ENCODE data around the gene AP3B1. TPM values are rescaled to one million over a fixed set of nuclear protein-coding genes. Genes with fewer than 3 reads are reported as not detected.

Gene AP3B1
- total RNA-seq, 2 donors from 2014 or later: 50.4 to 52.6 TPM

DNA sequence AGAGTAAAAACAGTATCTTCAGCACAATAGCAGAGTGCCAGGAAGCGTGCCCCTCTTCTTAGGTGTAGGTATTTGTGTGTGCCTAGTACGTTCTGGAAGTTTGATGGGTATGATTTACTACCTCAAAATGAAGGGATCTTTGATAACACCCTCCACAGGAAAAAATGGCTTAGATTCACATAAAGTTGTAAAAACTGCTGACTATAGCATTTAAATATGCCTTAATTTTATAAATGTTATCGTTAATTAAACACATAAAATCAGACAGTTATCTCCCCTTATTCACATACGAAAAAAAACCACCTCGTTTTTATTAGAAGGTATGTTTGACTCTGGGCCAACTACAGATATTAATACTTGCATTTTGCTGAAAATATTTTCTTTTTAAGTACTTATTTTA lies 274.8 kb downstream of the AP3B1 start:
- DNase-seq (ENCODE audit: low spot score) (no peak), ATAC-seq (ENCODE audit: insufficient number of reproducible peaks, low FRiP score, low read depth) (no peak)
- Histone ChIP-seq H3K9me3 (no peaks in the 10 kb centered on the region), H3K4me3 (no peak overlapping the region), H3K27ac (no peak overlapping the region), H3K36me3 (no peaks in the 10 kb centered on the region), H3K27me3 (replicated peaks; ENCODE audit: insufficient read depth) (no peaks in the 10 kb centered on the region), H3K4me1 (ENCODE audit: control insufficient read depth in 1 of 2, low read depth in 2 of 2) (peaks cover 0 to 4% of the 10 kb centered on the region in 2 donors)
- TF ChIP-seq, protein P1, sequence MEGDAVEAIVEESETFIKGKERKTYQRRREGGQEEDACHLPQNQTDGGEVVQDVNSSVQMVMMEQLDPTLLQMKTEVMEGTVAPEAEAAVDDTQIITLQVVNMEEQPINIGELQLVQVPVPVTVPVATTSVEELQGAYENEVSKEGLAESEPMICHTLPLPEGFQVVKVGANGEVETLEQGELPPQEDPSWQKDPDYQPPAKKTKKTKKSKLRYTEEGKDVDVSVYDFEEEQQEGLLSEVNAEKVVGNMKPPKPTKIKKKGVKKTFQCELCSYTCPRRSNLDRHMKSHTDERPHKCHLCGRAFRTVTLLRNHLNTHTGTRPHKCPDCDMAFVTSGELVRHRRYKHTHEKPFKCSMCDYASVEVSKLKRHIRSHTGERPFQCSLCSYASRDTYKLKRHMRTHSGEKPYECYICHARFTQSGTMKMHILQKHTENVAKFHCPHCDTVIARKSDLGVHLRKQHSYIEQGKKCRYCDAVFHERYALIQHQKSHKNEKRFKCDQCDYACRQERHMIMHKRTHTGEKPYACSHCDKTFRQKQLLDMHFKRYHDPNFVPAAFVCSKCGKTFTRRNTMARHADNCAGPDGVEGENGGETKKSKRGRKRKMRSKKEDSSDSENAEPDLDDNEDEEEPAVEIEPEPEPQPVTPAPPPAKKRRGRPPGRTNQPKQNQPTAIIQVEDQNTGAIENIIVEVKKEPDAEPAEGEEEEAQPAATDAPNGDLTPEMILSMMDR (IDR thresholded peaks at IDR 0.05): no peak

DNA sequence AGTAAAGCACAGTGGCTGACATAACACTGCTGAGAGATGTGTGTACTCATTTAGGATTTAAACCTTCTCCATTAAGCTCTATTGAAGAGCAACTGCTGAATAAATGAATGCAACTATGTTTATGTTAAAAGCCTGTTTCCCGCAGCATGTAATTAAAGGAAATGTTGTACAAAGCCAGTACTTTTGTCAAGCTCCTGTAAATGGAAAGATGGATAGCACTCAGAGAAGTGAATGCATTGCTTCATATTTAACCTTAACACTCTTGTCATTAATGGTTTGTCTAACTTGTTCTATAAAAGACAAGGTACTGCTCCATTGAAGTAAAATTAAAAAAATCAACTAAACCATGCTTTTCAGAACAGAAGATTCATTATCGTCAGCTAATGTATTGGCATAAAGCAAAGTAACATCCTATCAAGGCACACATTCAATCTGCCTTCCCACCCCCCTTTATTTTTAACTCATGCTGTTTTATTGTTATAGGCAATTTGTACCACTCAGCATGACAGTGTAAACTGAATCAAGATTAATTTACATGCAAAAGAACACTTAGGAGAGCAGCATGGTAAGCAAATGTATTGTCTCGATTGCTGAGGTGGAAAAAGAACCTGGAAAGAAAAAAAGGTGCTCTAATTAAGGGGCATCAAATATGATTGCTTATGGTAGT lies 277.5 kb downstream of the AP3B1 start:
- TF ChIP-seq, protein P1 (IDR thresholded peaks at IDR 0.05): no peak
- no peaks in the 10 kb centered on the region for H3K27me3 ChIP-seq (replicated peaks; ENCODE audit: insufficient read depth)

DNA sequence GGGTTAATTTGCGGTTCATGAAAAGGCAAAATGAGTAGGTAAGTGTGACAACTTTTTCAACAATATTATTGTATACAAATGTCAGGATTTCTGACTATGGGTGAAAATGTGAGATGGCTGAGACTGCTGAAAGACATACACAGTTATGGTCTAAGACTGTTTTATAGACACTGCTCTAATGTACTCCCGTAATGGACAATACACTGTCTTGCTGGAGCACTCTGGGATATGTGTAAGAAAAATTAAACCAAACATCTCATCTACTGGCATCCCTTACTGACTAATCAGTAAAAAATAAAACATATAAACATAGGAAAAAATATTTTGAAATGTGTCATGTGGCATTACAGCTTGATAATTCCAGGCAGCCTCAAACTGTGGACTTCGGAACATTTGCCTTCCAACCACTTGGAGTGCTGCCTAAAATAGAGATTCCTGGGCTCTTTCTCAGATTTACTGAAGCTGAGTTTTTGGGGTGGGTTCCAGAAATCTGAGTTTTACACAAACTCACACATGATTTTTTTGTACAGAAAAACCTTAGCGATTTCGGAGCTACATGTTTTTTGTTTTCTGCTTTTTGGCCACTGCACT lies 284.5 kb downstream of the AP3B1 start:
- ATAC-seq (ENCODE audit: insufficient number of reproducible peaks, low FRiP score, low read depth) (peak; percentile 58), DNase-seq (ENCODE audit: low spot score) (no peak)
- Histone ChIP-seq H3K27ac (peak overlapping the region; percentile 31 to 40), H3K4me3 (peak overlapping the region; percentile 40), H3K9me3 (no peaks in the 10 kb centered on the region), H3K27me3 (replicated peaks; ENCODE audit: insufficient read depth) (no peaks in the 10 kb centered on the region), H3K4me1 (ENCODE audit: control insufficient read depth in 1 of 2, low read depth in 2 of 2) (peaks cover 0 to 29% of the 10 kb centered on the region in 2 donors), H3K36me3 (no peaks in the 10 kb centered on the region)
- TF ChIP-seq, protein P1 (IDR thresholded peaks at IDR 0.05): no peak

More for the DNA sequence above, 277.5 kb downstream of the AP3B1 start:
- Histone ChIP-seq H3K4me1 (ENCODE audit: control insufficient read depth in 1 of 2, low read depth in 2 of 2) (peaks cover 0 to 4% of the 10 kb centered on the region in 2 donors), H3K4me3 (no peak overlapping the region), H3K9me3 (no peaks in the 10 kb centered on the region), H3K27ac (no peak overlapping the region), H3K36me3 (no peaks in the 10 kb centered on the region)
- ATAC-seq (ENCODE audit: insufficient number of reproducible peaks, low FRiP score, low read depth): no peak
- no peak for DNase-seq (ENCODE audit: low spot score)

DNA sequence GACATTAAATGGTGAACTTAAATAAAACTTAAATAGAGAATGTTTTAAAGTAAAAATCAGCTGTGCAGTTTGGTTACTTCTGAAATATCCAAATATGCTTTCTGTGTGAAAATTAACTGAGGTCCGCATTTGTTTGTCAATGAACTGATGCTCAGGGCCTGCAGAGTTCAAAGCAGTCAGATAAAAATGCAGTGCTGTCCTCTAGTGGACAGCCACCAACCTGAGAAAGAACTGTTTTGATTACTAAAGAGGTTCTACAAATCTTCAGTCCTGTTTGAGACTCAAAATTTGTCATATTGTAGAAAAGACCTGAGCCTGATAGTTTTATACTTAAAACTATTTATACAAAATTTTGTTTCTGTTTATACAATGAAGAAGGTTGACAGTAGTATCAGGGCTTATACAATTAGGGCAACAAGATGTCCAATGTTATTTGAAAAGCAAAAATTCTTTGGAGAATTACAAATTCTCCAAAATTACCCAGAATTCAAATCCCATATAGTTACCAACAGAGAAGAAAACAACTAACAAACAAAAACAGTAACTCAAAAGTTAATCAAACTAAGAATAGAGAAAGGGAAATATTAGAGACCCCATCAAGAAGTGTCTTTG lies 286.0 kb downstream of the AP3B1 start:
- Histone ChIP-seq H3K27me3 (replicated peaks; ENCODE audit: insufficient read depth) (no peaks in the 10 kb centered on the region), H3K4me3 (no peak overlapping the region), H3K4me1 (ENCODE audit: control insufficient read depth in 1 of 2, low read depth in 2 of 2) (peaks cover 0 to 30% of the 10 kb centered on the region in 2 donors), H3K36me3 (no peaks in the 10 kb centered on the region), H3K9me3 (no peaks in the 10 kb centered on the region), H3K27ac (no peak overlapping the region)
- ATAC-seq (ENCODE audit: insufficient number of reproducible peaks, low FRiP score, low read depth): no peak
- no peak for DNase-seq (ENCODE audit: low spot score)
- TF ChIP-seq, protein P1 (IDR thresholded peaks at IDR 0.05): peak; percentile 76

DNA sequence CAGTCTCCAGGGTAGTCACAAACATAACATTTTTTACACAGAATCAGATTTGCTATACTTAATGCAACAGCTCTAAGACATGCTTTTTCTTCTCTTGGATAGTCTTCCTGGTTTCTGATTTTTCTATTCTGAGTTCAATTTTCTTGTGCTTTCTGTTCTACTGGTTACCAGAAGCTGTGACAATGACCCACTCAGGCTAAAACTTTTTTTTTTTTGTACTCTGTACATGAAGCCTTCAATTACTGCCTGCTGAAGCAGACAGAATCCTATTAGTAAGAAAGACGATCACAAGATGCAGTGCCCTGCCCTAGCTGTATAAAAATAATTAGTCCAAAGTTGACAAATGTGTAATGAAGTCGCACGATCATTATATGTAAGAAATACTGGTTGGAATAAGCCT lies 287.3 kb downstream of the AP3B1 start:
- no peaks in the 10 kb centered on the region for H3K36me3 ChIP-seq
- DNase-seq (ENCODE audit: low spot score) (no peak), ATAC-seq (ENCODE audit: insufficient number of reproducible peaks, low FRiP score, low read depth) (no peak)
- no peaks in the 10 kb centered on the region for H3K9me3 ChIP-seq
- H3K4me3 ChIP-seq: no peak overlapping the region
- TF ChIP-seq, protein P1 (IDR thresholded peaks at IDR 0.05): no peak
- H3K4me1 ChIP-seq (ENCODE audit: control insufficient read depth in 1 of 2, low read depth in 2 of 2): peaks cover 0 to 30% of the 10 kb centered on the region in 2 donors
- H3K27me3 ChIP-seq (replicated peaks; ENCODE audit: insufficient read depth): no peaks in the 10 kb centered on the region
- no peak overlapping the region for H3K27ac ChIP-seq

Measured in thoracic aorta (tissue), 2 donors.